ENCODE measurements around the gene BCL10. TPM values are rescaled to one million over a fixed set of nuclear protein-coding genes. Genes with fewer than 3 reads are reported as not detected.

BCL10 gene
- total RNA-seq = 10 to 100 TPM; 23.8 to 30.1 TPM

- Mint-ChIP-seq H3K36me3 (ENCODE audit: insufficient read depth in 2 of 2) (peaks cover 6 to 14% of the 10 kb centered on the region in 2 donors), H3K9me3 (no peaks in the 10 kb centered on the region), H3K27ac (peak within 1 kb of the TSS; percentile 83), H3K4me3 (peak within 1 kb of the TSS; percentile 85 to 88), H3K27me3 (ENCODE audit: low read depth) (peaks cover 9% of the 10 kb centered on the region), H3K4me1 (ENCODE audit: low read depth) (peaks cover 62% of the 10 kb centered on the region)
- ATAC-seq (replicated peaks in 1 of 2) (peak; percentile 94 to 97), DNase-seq (peak; percentile 98)
Observed at GRCh38 chr1:85276215-85276977, at the start of gene BCL10. Gene BCL10 (minus strand): TSS chr1:85276632. CDS start chr1:85276352, 280 bp downstream.

GRCh38 chr1:85325920-85326319 lies 49.5 kb upstream of the BCL10 start:
- DNase-seq (no peak), ATAC-seq (replicated peaks in 1 of 2) (no peak)
- peaks cover 7% of the 10 kb centered on the region for H3K4me1 Mint-ChIP-seq (ENCODE audit: low read depth)
- H3K27me3 Mint-ChIP-seq (ENCODE audit: low read depth) = peaks cover 51% of the 10 kb centered on the region
- H3K27ac Mint-ChIP-seq = no peak overlapping the region
- no peak overlapping the region for H3K4me3 Mint-ChIP-seq
- H3K36me3 Mint-ChIP-seq (ENCODE audit: insufficient read depth in 2 of 2) = no peaks in the 10 kb centered on the region
- no peaks in the 10 kb centered on the region for H3K9me3 Mint-ChIP-seq

- no peak overlapping the region for H3K27ac Mint-ChIP-seq
- peaks cover 55% of the 10 kb centered on the region for H3K27me3 Mint-ChIP-seq (ENCODE audit: low read depth)
- no peak overlapping the region for H3K4me3 Mint-ChIP-seq
- H3K9me3 Mint-ChIP-seq = no peaks in the 10 kb centered on the region
- no peak for DNase-seq
- no peaks in the 10 kb centered on the region for H3K36me3 Mint-ChIP-seq (ENCODE audit: insufficient read depth in 2 of 2)
- peaks cover 23% of the 10 kb centered on the region for H3K4me1 Mint-ChIP-seq (ENCODE audit: low read depth)
- ATAC-seq (replicated peaks in 1 of 2) = no peak
Observed at GRCh38 chr1:85323770-85324169, 47.3 kb upstream of the BCL10 start.

- Mint-ChIP-seq H3K4me3 (no peak overlapping the region), H3K27me3 (ENCODE audit: low read depth) (peaks cover 60% of the 10 kb centered on the region), H3K36me3 (ENCODE audit: insufficient read depth in 2 of 2) (no peaks in the 10 kb centered on the region), H3K9me3 (no peaks in the 10 kb centered on the region), H3K27ac (no peak overlapping the region), H3K4me1 (ENCODE audit: low read depth) (peaks cover 23% of the 10 kb centered on the region)
- DNase-seq = no peak
- no peak for ATAC-seq (replicated peaks in 1 of 2)
Observed at GRCh38 chr1:85322655-85323054, 46.2 kb upstream of the BCL10 start.

GRCh38 chr1:85321237-85321964 lies 45.0 kb upstream of the BCL10 start:
- Mint-ChIP-seq H3K27ac (no peak overlapping the region), H3K9me3 (no peaks in the 10 kb centered on the region)

GRCh38 chr1:85320371-85321131 lies 44.1 kb upstream of the BCL10 start:
- Mint-ChIP-seq H3K27me3 (ENCODE audit: low read depth) (peaks cover 57% of the 10 kb centered on the region), H3K4me1 (ENCODE audit: low read depth) (peaks cover 23% of the 10 kb centered on the region), H3K9me3 (no peaks in the 10 kb centered on the region), H3K4me3 (peak overlapping the region in 1 of 2 donors; percentile 7), H3K27ac (peak overlapping the region; percentile 36), H3K36me3 (ENCODE audit: insufficient read depth in 2 of 2) (no peaks in the 10 kb centered on the region)
- peak; percentile 38 to 39 for ATAC-seq (replicated peaks in 1 of 2)
- DNase-seq = no peak

More at GRCh38 chr1:85321237-85321964, 45.0 kb upstream of the BCL10 start:
- DNase-seq (peak; percentile 69 to 70), ATAC-seq (replicated peaks in 1 of 2) (peak; percentile 90 to 95)
- no peaks in the 10 kb centered on the region for H3K36me3 Mint-ChIP-seq (ENCODE audit: insufficient read depth in 2 of 2)
- peaks cover 60% of the 10 kb centered on the region for H3K27me3 Mint-ChIP-seq (ENCODE audit: low read depth)
- no peak overlapping the region for H3K4me3 Mint-ChIP-seq
- H3K4me1 Mint-ChIP-seq (ENCODE audit: low read depth) = peaks cover 23% of the 10 kb centered on the region

GRCh38 chr1:85319931-85320330 lies 43.5 kb upstream of the BCL10 start:
- H3K36me3 Mint-ChIP-seq (ENCODE audit: insufficient read depth in 2 of 2) = no peaks in the 10 kb centered on the region
- no peak overlapping the region for H3K27ac Mint-ChIP-seq
- no peaks in the 10 kb centered on the region for H3K9me3 Mint-ChIP-seq
- DNase-seq (no peak), ATAC-seq (replicated peaks in 1 of 2) (peak in 1 of 2 donors; percentile 18)
- H3K4me1 Mint-ChIP-seq (ENCODE audit: low read depth) = peaks cover 23% of the 10 kb centered on the region
- H3K4me3 Mint-ChIP-seq = no peak overlapping the region
- H3K27me3 Mint-ChIP-seq (ENCODE audit: low read depth) = peaks cover 53% of the 10 kb centered on the region

- no peak for ATAC-seq (replicated peaks in 1 of 2)
- H3K36me3 Mint-ChIP-seq (ENCODE audit: insufficient read depth in 2 of 2) = no peaks in the 10 kb centered on the region
- no peaks in the 10 kb centered on the region for H3K9me3 Mint-ChIP-seq
- no peak overlapping the region for H3K27ac Mint-ChIP-seq
- peaks cover 53% of the 10 kb centered on the region for H3K27me3 Mint-ChIP-seq (ENCODE audit: low read depth)
- H3K4me1 Mint-ChIP-seq (ENCODE audit: low read depth) = peaks cover 23% of the 10 kb centered on the region
- DNase-seq = no peak
- no peak overlapping the region for H3K4me3 Mint-ChIP-seq
Observed at GRCh38 chr1:85319491-85319890, 43.1 kb upstream of the BCL10 start.

GRCh38 chr1:85318217-85318616 lies 41.8 kb upstream of the BCL10 start:
- no peak for ATAC-seq (replicated peaks in 1 of 2)
- H3K27me3 Mint-ChIP-seq (ENCODE audit: low read depth) = peaks cover 63% of the 10 kb centered on the region

GRCh38 chr1:85317560-85317959 lies 41.1 kb upstream of the BCL10 start:
- ATAC-seq (replicated peaks in 1 of 2) = no peak
- H3K36me3 Mint-ChIP-seq (ENCODE audit: insufficient read depth in 2 of 2) = no peaks in the 10 kb centered on the region
- H3K27me3 Mint-ChIP-seq (ENCODE audit: low read depth) = peaks cover 64% of the 10 kb centered on the region
- H3K27ac Mint-ChIP-seq = no peak overlapping the region
- H3K4me3 Mint-ChIP-seq = no peak overlapping the region
- DNase-seq = no peak
- peaks cover 23% of the 10 kb centered on the region for H3K4me1 Mint-ChIP-seq (ENCODE audit: low read depth)
- H3K9me3 Mint-ChIP-seq = no peaks in the 10 kb centered on the region

More at GRCh38 chr1:85318217-85318616, 41.8 kb upstream of the BCL10 start:
- Mint-ChIP-seq H3K4me3 (no peak overlapping the region), H3K9me3 (no peaks in the 10 kb centered on the region), H3K27ac (no peak overlapping the region), H3K4me1 (ENCODE audit: low read depth) (peaks cover 23% of the 10 kb centered on the region), H3K36me3 (ENCODE audit: insufficient read depth in 2 of 2) (no peaks in the 10 kb centered on the region)
- DNase-seq = no peak

GRCh38 chr1:85316321-85316720 lies 39.9 kb upstream of the BCL10 start:
- Mint-ChIP-seq H3K9me3 (no peaks in the 10 kb centered on the region), H3K4me3 (no peak overlapping the region), H3K4me1 (ENCODE audit: low read depth) (peaks cover 21% of the 10 kb centered on the region), H3K36me3 (ENCODE audit: insufficient read depth in 2 of 2) (no peaks in the 10 kb centered on the region), H3K27ac (no peak overlapping the region), H3K27me3 (ENCODE audit: low read depth) (peaks cover 73% of the 10 kb centered on the region)
- ATAC-seq (replicated peaks in 1 of 2) = no peak
- no peak for DNase-seq

GRCh38 chr1:85315789-85316188 lies 39.4 kb upstream of the BCL10 start:
- no peaks in the 10 kb centered on the region for H3K9me3 Mint-ChIP-seq
- H3K27me3 Mint-ChIP-seq (ENCODE audit: low read depth) = peaks cover 72% of the 10 kb centered on the region
- no peak for ATAC-seq (replicated peaks in 1 of 2)
- no peak overlapping the region for H3K27ac Mint-ChIP-seq
- no peaks in the 10 kb centered on the region for H3K36me3 Mint-ChIP-seq (ENCODE audit: insufficient read depth in 2 of 2)
- H3K4me1 Mint-ChIP-seq (ENCODE audit: low read depth) = peaks cover 15% of the 10 kb centered on the region
- DNase-seq = no peak
- H3K4me3 Mint-ChIP-seq = no peak overlapping the region

- Mint-ChIP-seq H3K27me3 (ENCODE audit: low read depth) (peaks cover 69% of the 10 kb centered on the region), H3K4me3 (no peak overlapping the region), H3K36me3 (ENCODE audit: insufficient read depth in 2 of 2) (no peaks in the 10 kb centered on the region), H3K9me3 (no peaks in the 10 kb centered on the region), H3K4me1 (ENCODE audit: low read depth) (peaks cover 5% of the 10 kb centered on the region), H3K27ac (no peak overlapping the region)
- ATAC-seq (replicated peaks in 1 of 2) (no peak), DNase-seq (no peak)
Observed at GRCh38 chr1:85314726-85315125, 38.3 kb upstream of the BCL10 start.
